ENCODE results near the gene OXCT1.
"Not testable (repeated sequence)": the region's sequence is repeated elsewhere in the genome, so short reads cannot be mapped to it uniquely, and the experiment has no call there.

The OXCT1 gene

DNA sequence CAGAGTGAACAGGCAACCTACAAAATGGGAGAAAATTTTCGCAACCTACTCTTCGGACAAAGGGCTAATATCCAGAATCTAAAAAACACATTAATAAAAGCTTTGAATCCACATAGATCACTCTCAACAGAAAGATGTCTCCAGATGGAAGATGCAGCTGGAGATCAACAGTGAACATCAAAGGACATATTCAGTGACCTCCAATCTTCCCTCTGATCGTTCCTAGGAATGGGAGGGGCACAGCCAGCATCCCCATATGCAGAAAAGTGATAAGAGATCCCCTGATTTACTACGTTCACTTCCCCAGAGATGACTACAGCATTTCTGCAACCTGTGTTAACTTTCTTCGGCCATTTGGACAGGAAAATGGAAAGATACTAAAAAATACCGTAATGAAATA lies 21.2 kb downstream of the OXCT1 start:
- Mint-ChIP-seq H3K4me3 (no peak overlapping the region), H3K27me3 (no peaks in the 10 kb centered on the region), H3K27ac (no peak overlapping the region), H3K9me3 (no peaks in the 10 kb centered on the region), H3K4me1 (peaks cover 14% of the 10 kb centered on the region), H3K36me3 (peaks cover 21% of the 10 kb centered on the region)

GRCh38 chr5:41845751-41846150 lies 24.5 kb downstream of the OXCT1 start:
- not testable (repeated sequence) for H3K4me1 Mint-ChIP-seq, H3K9me3 Mint-ChIP-seq

DNA sequence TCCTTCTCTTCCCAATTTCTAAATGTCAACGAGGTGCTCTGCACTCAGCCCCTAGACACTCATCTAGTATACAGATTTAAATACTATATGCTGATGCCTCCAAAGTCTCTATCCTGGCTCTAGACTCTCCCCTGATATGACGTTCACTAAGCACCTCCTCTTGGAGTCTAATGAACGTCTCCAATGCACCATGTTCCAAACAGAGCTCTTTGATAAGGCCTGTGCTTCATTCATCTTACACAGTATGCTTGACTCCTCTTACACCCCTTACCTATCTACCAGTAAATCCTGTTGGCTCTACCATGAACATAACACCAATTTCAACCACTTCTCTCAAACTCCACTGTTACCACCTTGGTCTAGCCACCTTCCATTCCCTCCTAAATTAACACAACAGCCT lies 25.7 kb downstream of the OXCT1 start:
- H3K27ac Mint-ChIP-seq, result no peak overlapping the region
- H3K4me1 Mint-ChIP-seq, result no peaks in the 10 kb centered on the region
- peaks cover 10% of the 10 kb centered on the region for H3K36me3 Mint-ChIP-seq
- H3K27me3 Mint-ChIP-seq, result no peaks in the 10 kb centered on the region
- no peak overlapping the region for H3K4me3 Mint-ChIP-seq
- H3K9me3 Mint-ChIP-seq, result no peaks in the 10 kb centered on the region

More at GRCh38 chr5:41845751-41846150, 24.5 kb downstream of the OXCT1 start:
- not testable (repeated sequence) for H3K4me3 Mint-ChIP-seq, H3K27me3 Mint-ChIP-seq, H3K27ac Mint-ChIP-seq
- peaks cover 14% of the 10 kb centered on the region for H3K36me3 Mint-ChIP-seq

DNA sequence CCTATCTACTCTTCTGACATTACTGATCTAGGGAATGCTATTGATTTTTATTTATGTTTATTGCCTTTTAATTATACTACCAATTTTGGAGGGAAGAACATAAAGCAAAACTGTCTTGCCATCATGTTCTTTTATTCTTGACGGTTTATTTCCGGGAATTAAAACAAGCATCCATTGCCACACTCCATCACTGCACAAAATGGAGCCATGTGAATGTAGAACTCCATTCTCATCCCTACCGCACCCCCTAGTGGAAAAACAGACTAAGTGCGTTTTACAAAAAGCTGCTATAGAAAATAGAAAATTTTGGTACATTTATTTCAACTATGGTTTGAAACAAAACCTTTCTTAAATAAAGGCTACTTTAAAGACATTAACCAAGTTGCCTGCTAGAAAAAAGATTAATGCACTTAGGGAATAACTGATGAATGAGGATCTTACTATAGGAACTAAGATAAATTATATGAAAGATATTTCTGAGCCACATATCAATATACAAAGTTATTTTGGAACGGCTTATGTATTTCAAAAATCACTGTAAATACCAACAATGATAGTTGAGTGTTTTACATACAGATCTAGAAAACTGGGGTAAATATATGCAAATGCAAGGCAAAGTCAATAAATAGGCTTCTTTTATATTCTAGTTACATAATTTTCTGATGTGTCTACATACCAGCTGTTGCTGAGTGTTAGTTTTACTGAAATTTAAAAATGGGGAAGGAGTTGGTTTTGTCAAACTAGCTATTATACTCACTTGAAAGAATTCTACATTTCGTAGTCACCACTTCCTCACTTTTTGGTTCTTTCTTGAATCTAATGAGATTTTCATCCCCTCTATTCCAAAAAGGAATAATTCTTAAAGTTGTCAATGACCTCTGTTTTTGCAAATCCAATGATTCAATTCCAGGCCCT lies 26.5 kb downstream of the OXCT1 start:
- Mint-ChIP-seq H3K36me3 (peaks cover 2% of the 10 kb centered on the region), H3K4me1 (no peaks in the 10 kb centered on the region), H3K4me3 (no peak overlapping the region), H3K27me3 (no peaks in the 10 kb centered on the region), H3K9me3 (no peaks in the 10 kb centered on the region), H3K27ac (no peak overlapping the region)

GRCh38 chr5:41842777-41843176 lies 27.4 kb downstream of the OXCT1 start:
- H3K4me3 Mint-ChIP-seq, result no peak overlapping the region
- H3K27me3 Mint-ChIP-seq, result no peaks in the 10 kb centered on the region
- H3K9me3 Mint-ChIP-seq, result no peaks in the 10 kb centered on the region
- peak overlapping the region; percentile 30 for H3K27ac Mint-ChIP-seq
- H3K36me3 Mint-ChIP-seq, result peaks cover 5% of the 10 kb centered on the region
- peaks cover 4% of the 10 kb centered on the region for H3K4me1 Mint-ChIP-seq

- H3K9me3 Mint-ChIP-seq, result no peaks in the 10 kb centered on the region
- no peak overlapping the region for H3K27ac Mint-ChIP-seq
- H3K4me3 Mint-ChIP-seq, result no peak overlapping the region
- peaks cover 8% of the 10 kb centered on the region for H3K36me3 Mint-ChIP-seq
- H3K27me3 Mint-ChIP-seq, result no peaks in the 10 kb centered on the region
- H3K4me1 Mint-ChIP-seq, result peaks cover 4% of the 10 kb centered on the region
Observed at GRCh38 chr5:41841325-41841724, 28.9 kb downstream of the OXCT1 start.

- Mint-ChIP-seq H3K4me3 (no peak overlapping the region), H3K9me3 (no peaks in the 10 kb centered on the region), H3K27ac (no peak overlapping the region), H3K27me3 (no peaks in the 10 kb centered on the region), H3K4me1 (peaks cover 9% of the 10 kb centered on the region), H3K36me3 (peaks cover 8% of the 10 kb centered on the region)
Observed at GRCh38 chr5:41840251-41840650, 30.0 kb downstream of the OXCT1 start.

GRCh38 chr5:41837793-41838192 lies 32.4 kb downstream of the OXCT1 start:
- Mint-ChIP-seq H3K27me3 (no peaks in the 10 kb centered on the region), H3K36me3 (peaks cover 28% of the 10 kb centered on the region), H3K4me3 (no peak overlapping the region), H3K27ac (peak overlapping the region; percentile 35), H3K9me3 (no peaks in the 10 kb centered on the region), H3K4me1 (peaks cover 28% of the 10 kb centered on the region)

GRCh38 chr5:41835645-41836044 lies 34.6 kb downstream of the OXCT1 start:
- Mint-ChIP-seq H3K4me1 (peaks cover 36% of the 10 kb centered on the region), H3K4me3 (no peak overlapping the region), H3K27me3 (no peaks in the 10 kb centered on the region), H3K9me3 (no peaks in the 10 kb centered on the region), H3K36me3 (peaks cover 37% of the 10 kb centered on the region), H3K27ac (no peak overlapping the region)

DNA sequence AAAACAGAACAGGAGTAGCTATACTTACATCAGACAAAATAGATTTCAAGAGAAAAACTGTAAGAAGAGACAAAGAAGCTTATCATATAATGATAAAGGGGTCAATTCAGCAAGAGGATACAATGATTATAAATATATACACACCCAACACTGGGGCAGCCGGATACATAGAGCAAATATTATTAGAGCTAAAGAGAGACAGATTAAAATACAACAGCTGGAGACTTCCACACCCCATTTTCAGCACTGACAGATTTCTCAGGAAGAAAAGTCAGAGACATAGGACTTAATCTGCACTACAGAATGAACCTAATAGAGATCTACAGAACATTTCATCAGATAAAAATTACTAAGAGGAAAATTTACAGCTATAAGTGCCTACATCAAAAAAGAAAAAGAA lies 35.7 kb downstream of the OXCT1 start:
- Mint-ChIP-seq H3K36me3 (peaks cover 37% of the 10 kb centered on the region), H3K27ac (peak overlapping the region; percentile 7), H3K27me3 (no peaks in the 10 kb centered on the region), H3K4me1 (peaks cover 36% of the 10 kb centered on the region), H3K4me3 (no peak overlapping the region), H3K9me3 (no peaks in the 10 kb centered on the region)

DNA sequence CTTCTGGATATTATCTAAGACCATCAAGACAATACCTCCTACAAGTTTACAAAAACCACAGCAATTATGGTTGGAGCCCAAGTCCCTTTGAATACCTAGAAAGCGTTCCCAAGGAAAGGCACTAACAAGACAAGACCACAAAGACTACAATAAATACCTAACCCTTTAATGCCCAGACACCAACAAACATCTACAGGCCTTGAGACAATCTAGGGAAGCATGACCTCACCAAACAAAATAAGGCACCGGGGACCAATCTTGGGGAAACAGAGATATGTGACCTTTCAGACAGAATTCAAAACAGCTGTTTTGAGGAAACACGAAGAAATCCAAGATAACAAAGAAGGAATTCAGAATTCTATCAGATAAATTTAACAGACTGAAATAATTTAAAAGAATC lies 37.8 kb downstream of the OXCT1 start:
- no peak overlapping the region for H3K27ac Mint-ChIP-seq
- H3K4me3 Mint-ChIP-seq, result no peak overlapping the region
- H3K36me3 Mint-ChIP-seq, result peaks cover 40% of the 10 kb centered on the region
- H3K9me3 Mint-ChIP-seq, result no peaks in the 10 kb centered on the region
- H3K27me3 Mint-ChIP-seq, result no peaks in the 10 kb centered on the region
- peaks cover 31% of the 10 kb centered on the region for H3K4me1 Mint-ChIP-seq

GRCh38 chr5:41831155-41831554 lies 39.1 kb downstream of the OXCT1 start:
- peaks cover 41% of the 10 kb centered on the region for H3K4me1 Mint-ChIP-seq
- H3K36me3 Mint-ChIP-seq, result peaks cover 47% of the 10 kb centered on the region
- no peaks in the 10 kb centered on the region for H3K27me3 Mint-ChIP-seq
- no peaks in the 10 kb centered on the region for H3K9me3 Mint-ChIP-seq
- no peak overlapping the region for H3K27ac Mint-ChIP-seq
- no peak overlapping the region for H3K4me3 Mint-ChIP-seq

GRCh38 chr5:41827792-41828191 lies 42.4 kb downstream of the OXCT1 start:
- peaks cover 24% of the 10 kb centered on the region for H3K4me1 Mint-ChIP-seq
- no peak overlapping the region for H3K27ac Mint-ChIP-seq
- H3K36me3 Mint-ChIP-seq, result peaks cover 39% of the 10 kb centered on the region
- H3K27me3 Mint-ChIP-seq, result no peaks in the 10 kb centered on the region
- no peak overlapping the region for H3K4me3 Mint-ChIP-seq
- H3K9me3 Mint-ChIP-seq, result no peaks in the 10 kb centered on the region

GRCh38 chr5:41822036-41822435 lies 48.2 kb downstream of the OXCT1 start:
- Mint-ChIP-seq H3K27me3 (no peaks in the 10 kb centered on the region), H3K27ac (no peak overlapping the region), H3K4me3 (no peak overlapping the region), H3K36me3 (peaks cover 33% of the 10 kb centered on the region), H3K9me3 (no peaks in the 10 kb centered on the region), H3K4me1 (peaks cover 29% of the 10 kb centered on the region)

GRCh38 chr5:41821051-41821450 lies 49.2 kb downstream of the OXCT1 start:
- Mint-ChIP-seq H3K4me1 (peaks cover 23% of the 10 kb centered on the region), H3K4me3 (no peak overlapping the region), H3K27me3 (no peaks in the 10 kb centered on the region), H3K36me3 (peaks cover 27% of the 10 kb centered on the region), H3K9me3 (no peaks in the 10 kb centered on the region), H3K27ac (no peak overlapping the region)

GRCh38 chr5:41820150-41820549 lies 50.1 kb downstream of the OXCT1 start:
- no peaks in the 10 kb centered on the region for H3K27me3 Mint-ChIP-seq
- no peak overlapping the region for H3K4me3 Mint-ChIP-seq
- peaks cover 24% of the 10 kb centered on the region for H3K4me1 Mint-ChIP-seq
- H3K36me3 Mint-ChIP-seq, result peaks cover 25% of the 10 kb centered on the region
- no peak overlapping the region for H3K27ac Mint-ChIP-seq
- H3K9me3 Mint-ChIP-seq, result no peaks in the 10 kb centered on the region
